Ishikawa (cell line): ENCODE results near the gene PCNT.

Source experiments
- EP300 ChIP-seq: IDR thresholded peaks from 2 replicates; pipeline ENCODE4 v1.6.1; 2012; ENCODE audit warnings: borderline replicate concordance
- NFIC ChIP-seq: IDR thresholded peaks from 2 replicates; pipeline ENCODE4 v1.6.1; 2012
- YY1 ChIP-seq: IDR thresholded peaks from 2 replicates; pipeline ENCODE4 v1.6.1; 2012; ENCODE audit warnings: low read depth
- ZBTB7A ChIP-seq: IDR thresholded peaks from 2 replicates; pipeline ENCODE4 v1.6.1; 2012; ENCODE audit warnings: low read depth
- TF ChIP-seq, protein P1 (sequence below): IDR thresholded peaks from 2 replicates; pipeline ENCODE4 v1.6.1; 2012

DNA sequence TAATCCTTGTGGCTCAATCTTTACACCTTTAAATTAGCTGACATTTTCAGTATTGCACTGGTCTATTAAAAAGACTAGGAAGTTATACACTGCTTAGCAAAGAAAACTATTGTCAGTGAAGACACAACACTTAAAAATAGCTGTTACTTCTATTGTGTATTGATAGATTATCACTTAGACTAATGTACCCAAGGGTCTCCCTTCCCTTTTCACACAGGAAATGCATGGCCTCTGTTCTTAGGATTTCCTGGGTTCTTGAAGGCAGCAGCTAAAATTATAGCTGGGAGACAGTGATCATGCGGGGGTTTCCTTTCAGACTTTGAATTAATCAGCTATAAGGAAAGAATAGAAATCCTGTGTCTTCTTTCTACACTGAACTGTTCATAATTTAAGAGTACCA, 147.6 kb downstream of the PCNT start:
- TF ChIP-seq EP300 (no peak), NFIC (no peak), ZBTB7A (no peak), YY1 (no peak)
- TF ChIP-seq, protein P1, sequence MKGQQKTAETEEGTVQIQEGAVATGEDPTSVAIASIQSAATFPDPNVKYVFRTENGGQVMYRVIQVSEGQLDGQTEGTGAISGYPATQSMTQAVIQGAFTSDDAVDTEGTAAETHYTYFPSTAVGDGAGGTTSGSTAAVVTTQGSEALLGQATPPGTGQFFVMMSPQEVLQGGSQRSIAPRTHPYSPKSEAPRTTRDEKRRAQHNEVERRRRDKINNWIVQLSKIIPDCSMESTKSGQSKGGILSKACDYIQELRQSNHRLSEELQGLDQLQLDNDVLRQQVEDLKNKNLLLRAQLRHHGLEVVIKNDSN: no peak
